NCI-H446 treated with DMSO at 0.1 percent for 48 hours (cell line): ENCODE measurements around the gene LMF1.
A peak's percentile ranks its signal among the peaks of the same experiment; 100 is the strongest.
"Not testable (repeated sequence)": the region's sequence is repeated elsewhere in the genome, so short reads cannot be mapped to it uniquely, and the experiment has no call there.

Experiments used
- DNase-seq: peaks from one replicate; lab custom pipeline; 2025; lab: John Stamatoyannopoulos, UW

The LMF1 gene

GRCh38 chr16:828891-829290, 141.9 kb downstream of the LMF1 start:
- DNase-seq: no peak

- no peak for DNase-seq
Observed at GRCh38 chr16:827513-827912, 143.3 kb downstream of the LMF1 start.

- no peak for DNase-seq
Observed at GRCh38 chr16:825341-826061, 145.3 kb downstream of the LMF1 start.

GRCh38 chr16:824601-825000, 146.2 kb downstream of the LMF1 start:
- no peak for DNase-seq

GRCh38 chr16:824194-824593, 146.6 kb downstream of the LMF1 start:
- DNase-seq: no peak

GRCh38 chr16:822909-823297, 147.9 kb downstream of the LMF1 start:
- DNase-seq: no peak

GRCh38 chr16:822174-822908, 148.4 kb downstream of the LMF1 start:
- no peak for DNase-seq

GRCh38 chr16:821751-822150, 149.0 kb downstream of the LMF1 start:
- DNase-seq: no peak

- DNase-seq: no peak
Observed at GRCh38 chr16:820748-821147, 150.0 kb downstream of the LMF1 start.

- not testable (repeated sequence) for DNase-seq
Observed at GRCh38 chr16:820044-820408, 150.8 kb downstream of the LMF1 start.

- no peak for DNase-seq
Observed at GRCh38 chr16:819336-820043, 151.3 kb downstream of the LMF1 start.

- DNase-seq: no peak
Observed at GRCh38 chr16:818592-818991, 152.2 kb downstream of the LMF1 start.

- DNase-seq: no peak
Observed at GRCh38 chr16:818132-818531, 152.7 kb downstream of the LMF1 start.

- no peak for DNase-seq
Observed at GRCh38 chr16:817001-817906, 153.5 kb downstream of the LMF1 start.

- no peak for DNase-seq
Observed at GRCh38 chr16:815861-816260, 154.9 kb downstream of the LMF1 start.

GRCh38 chr16:814974-815373, 155.8 kb downstream of the LMF1 start:
- no peak for DNase-seq

- no peak for DNase-seq
Observed at GRCh38 chr16:813916-814412, 156.8 kb downstream of the LMF1 start.

- no peak for DNase-seq
Observed at GRCh38 chr16:813204-813915, 157.4 kb downstream of the LMF1 start.

- no peak for DNase-seq
Observed at GRCh38 chr16:808085-808386, 162.7 kb downstream of the LMF1 start.

GRCh38 chr16:807347-808084, 163.3 kb downstream of the LMF1 start:
- peak; percentile 72 for DNase-seq

GRCh38 chr16:805474-805873, 165.3 kb downstream of the LMF1 start:
- no peak for DNase-seq
